HepG2 (cell line): ENCODE measurements around the gene POFUT1. TPM values are rescaled to one million over a fixed set of nuclear protein-coding genes. Genes with fewer than 3 reads are reported as not detected.

Experiments
- ATF7 ChIP-seq, 2 experiments: fragments of 450-650 bp in 1 of 2; sonication (generic) in 1 of 2; formaldehyde crosslinking in 1 of 2; IDR thresholded peaks; 2 replicates each; pipeline versions ENCODE4 v1.4.0 to v1.6.1; 2016 to 2020; ENCODE audit warnings: antibody characterized with exemption in 1 of 2, mild to moderate bottlenecking in 1 of 2, missing genetic modification reagents in 1 of 2
- EEA1 ChIP-seq: sonication (generic); formaldehyde crosslinking; IDR thresholded peaks from 2 replicates; pipeline ENCODE4 v1.5.1; 2020; ENCODE audit warnings: mild to moderate bottlenecking, missing genetic modification reagents, borderline replicate concordance
- FLYWCH1 ChIP-seq: sonication (generic); formaldehyde crosslinking; IDR thresholded peaks from 2 replicates; pipeline ENCODE4 v1.8.1; 2023; ENCODE audit warnings: mild to moderate bottlenecking, missing genetic modification reagents
- FOSL1 ChIP-seq: sonication (generic); formaldehyde crosslinking; IDR thresholded peaks from 2 replicates; pipeline ENCODE4 v1.9.0; 2021; ENCODE audit warnings: missing genetic modification reagents, borderline replicate concordance
- GATAD2A ChIP-seq: IDR thresholded peaks from 2 replicates; pipeline ENCODE4 v1.6.1; 2016
- GTF3A ChIP-seq: sonication (generic); formaldehyde crosslinking; conservative IDR thresholded peaks from 2 replicates; pipeline ENCODE4 v1.4.0; 2020; ENCODE audit warnings: mild to moderate bottlenecking, missing genetic modification reagents
- KAT7 ChIP-seq: IDR thresholded peaks from 2 replicates; pipeline ENCODE4 v1.6.1; 2018; ENCODE audit warnings: borderline replicate concordance, missing compliant biosample characterization
- KLF11 ChIP-seq: IDR thresholded peaks from 2 replicates; pipeline ENCODE4 v1.6.1; 2016; ENCODE audit warnings: missing compliant biosample characterization
- MXI1 ChIP-seq: IDR thresholded peaks from 3 replicates; pipeline ENCODE4 v1.6.1; 2012; ENCODE audit warnings: low read depth, low read length, inconsistent platforms, borderline replicate concordance
- PAWR ChIP-seq: sonication (generic); formaldehyde crosslinking; IDR thresholded peaks from 2 replicates; pipeline ENCODE4 v1.4.0; 2020; ENCODE audit warnings: missing genetic modification reagents, mild to moderate bottlenecking, borderline replicate concordance
- PITX1 ChIP-seq: sonication (generic); formaldehyde crosslinking; IDR thresholded peaks from 2 replicates; pipeline ENCODE4 v1.5.1; 2020; ENCODE audit warnings: mild to moderate bottlenecking, missing genetic modification reagents
- RAD51 ChIP-seq: fragments of 450-650 bp; IDR thresholded peaks from 2 replicates; pipeline ENCODE4 v1.6.1; 2016; ENCODE audit warnings: borderline replicate concordance
- SYNCRIP ChIP-seq: fragments of 200-400 bp; formaldehyde crosslinking; IDR thresholded peaks from 2 replicates; pipeline ENCODE4 v1.6.1; 2018; ENCODE audit warnings: mild to moderate bottlenecking, low read depth, low read length; ENCODE audit not compliant: insufficient read depth
- ZFP90 ChIP-seq: sonication (generic); formaldehyde crosslinking; IDR thresholded peaks from 2 replicates; pipeline ENCODE4 v1.8.0; 2022; ENCODE audit warnings: missing genetic modification reagents, mild to moderate bottlenecking, inconsistent platforms, borderline replicate concordance
- ZMYM4 ChIP-seq: sonication (generic); formaldehyde crosslinking; IDR thresholded peaks from 2 replicates; pipeline ENCODE4 v1.8.1; 2023; ENCODE audit warnings: mild to moderate bottlenecking, missing genetic modification reagents
- ZNF17 ChIP-seq: sonication (generic); formaldehyde crosslinking; IDR thresholded peaks from 2 replicates; pipeline ENCODE4 v1.5.0; 2020; ENCODE audit warnings: mild to moderate bottlenecking, missing genetic modification reagents
- ZNF234 ChIP-seq: sonication (generic); formaldehyde crosslinking; conservative IDR thresholded peaks from 2 replicates; pipeline ENCODE4 v1.5.1; 2020; ENCODE audit warnings: mild to moderate bottlenecking, missing genetic modification reagents
- ZNF280B ChIP-seq: sonication (generic); formaldehyde crosslinking; IDR thresholded peaks from 2 replicates; pipeline ENCODE4 v1.5.0; 2020; ENCODE audit warnings: missing genetic modification reagents, mild to moderate bottlenecking, borderline replicate concordance
- ZNF317 ChIP-seq: sonication (generic); formaldehyde crosslinking; IDR thresholded peaks from 2 replicates; pipeline ENCODE4 v1.5.0; 2020; ENCODE audit warnings: mild to moderate bottlenecking, missing genetic modification reagents
- ZNF614 ChIP-seq: IDR thresholded peaks from 2 replicates; pipeline ENCODE4 v1.6.1; 2018; ENCODE audit warnings: missing biosample characterization, missing genetic modification reagents, inconsistent platforms, borderline replicate concordance
- ZNF746 ChIP-seq: sonication (generic); formaldehyde crosslinking; IDR thresholded peaks from 2 replicates; pipeline ENCODE4 v1.8.0; 2022; ENCODE audit warnings: mild to moderate bottlenecking, missing genetic modification reagents
- ZNF773 ChIP-seq: sonication (generic); formaldehyde crosslinking; IDR thresholded peaks from 2 replicates; pipeline ENCODE4 v1.4.0; 2020; ENCODE audit warnings: missing genetic modification reagents, borderline replicate concordance
- polyA plus RNA-seq, 8 experiments: library from polyadenylated mRNA; depleted of rRNA in 3 of 8; stranded (reverse) in 7 of 8; unstranded in 1 of 8; fragments of >200 nt; fragmentation: Illumina TruSeq in 4 of 8; extraction: Trizol in 4 of 8; gene quantifications; 2 replicates each; pipeline versions ENCODE4 v1.2.1 to v1.2.3, GENCODE V29; 2011 to 2016; ENCODE audit warnings: low read depth in 4 of 8, missing spikeins in 1 of 8, mixed read lengths in 1 of 8; ENCODE audit not compliant: insufficient read depth in 1 of 8
- total RNA-seq, 5 experiments: library from RNA; depleted of rRNA; stranded (reverse); fragments of >200 nt; fragmentation: Illumina TruSeq; extraction: Trizol; gene quantifications; 2 replicates each; pipeline ENCODE4 v1.2.3, GENCODE V29; 2016; ENCODE audit warnings: low read depth in 1 of 5
- TF ChIP-seq, protein P1 (sequence below): sonication (generic); formaldehyde crosslinking; conservative IDR thresholded peaks from 2 replicates; pipeline ENCODE4 v1.8.0; 2022; ENCODE audit warnings: low read depth, missing genetic modification reagents
- TF ChIP-seq, protein P2 (sequence below): fragments of 450-650 bp; IDR thresholded peaks from 2 replicates; pipeline ENCODE4 v1.6.1; 2016
- TF ChIP-seq, protein P3 (sequence below): sonication (generic); formaldehyde crosslinking; IDR thresholded peaks from 2 replicates; pipeline ENCODE4 v1.8.1; 2023; ENCODE audit warnings: missing genetic modification reagents, mild to moderate bottlenecking, borderline replicate concordance

Gene POFUT1
- total and polyA plus RNA-seq, 2 of the 13 experiments (the other 11 are each of a cell fraction or from before 2014, with no cell fraction given): 35.5 to 58.3 TPM

DNA sequence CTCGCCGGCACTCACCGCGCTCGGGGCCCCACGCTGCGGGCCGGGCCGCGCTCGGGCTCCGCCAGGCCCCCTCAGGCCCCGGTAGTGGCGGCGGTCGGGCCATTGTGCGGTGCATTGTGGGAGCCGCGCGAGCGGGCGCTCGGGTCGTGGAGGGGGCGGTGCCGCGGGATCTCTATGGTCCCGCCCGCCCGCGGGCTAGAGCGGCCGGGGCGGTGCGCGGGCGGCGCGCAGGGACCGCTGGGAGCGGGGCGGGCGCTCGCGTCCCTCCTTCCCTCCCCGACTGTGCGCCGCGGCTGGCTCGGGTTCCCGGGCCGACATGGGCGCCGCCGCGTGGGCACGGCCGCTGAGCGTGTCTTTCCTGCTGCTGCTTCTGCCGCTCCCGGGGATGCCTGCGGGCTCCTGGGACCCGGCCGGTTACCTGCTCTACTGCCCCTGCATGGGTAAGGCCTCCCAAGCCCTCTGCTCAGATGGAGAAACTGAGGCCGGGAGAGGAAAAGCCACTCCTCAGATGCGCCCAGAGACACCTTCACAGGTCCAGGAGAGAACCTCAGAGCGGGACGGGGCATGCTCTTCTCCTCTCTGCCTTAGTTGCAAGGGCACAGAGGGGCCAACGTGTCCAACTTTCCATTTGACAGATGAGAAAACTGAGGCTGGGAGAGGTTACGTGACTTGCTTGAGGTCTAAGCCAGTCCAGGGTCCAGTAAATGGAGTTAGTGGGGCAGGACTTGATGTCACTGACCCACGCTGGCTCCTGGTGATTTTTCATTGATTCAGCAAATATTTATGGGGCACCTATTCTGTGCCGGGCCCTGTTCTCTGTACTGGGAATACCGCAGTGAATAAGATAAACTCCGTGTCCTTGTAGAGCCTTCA, at the start of gene POFUT1, which contains the start of gene PLAGL2 (continued):
- TF ChIP-seq ZNF773: peak; percentile 92
- TF ChIP-seq, protein P1, sequence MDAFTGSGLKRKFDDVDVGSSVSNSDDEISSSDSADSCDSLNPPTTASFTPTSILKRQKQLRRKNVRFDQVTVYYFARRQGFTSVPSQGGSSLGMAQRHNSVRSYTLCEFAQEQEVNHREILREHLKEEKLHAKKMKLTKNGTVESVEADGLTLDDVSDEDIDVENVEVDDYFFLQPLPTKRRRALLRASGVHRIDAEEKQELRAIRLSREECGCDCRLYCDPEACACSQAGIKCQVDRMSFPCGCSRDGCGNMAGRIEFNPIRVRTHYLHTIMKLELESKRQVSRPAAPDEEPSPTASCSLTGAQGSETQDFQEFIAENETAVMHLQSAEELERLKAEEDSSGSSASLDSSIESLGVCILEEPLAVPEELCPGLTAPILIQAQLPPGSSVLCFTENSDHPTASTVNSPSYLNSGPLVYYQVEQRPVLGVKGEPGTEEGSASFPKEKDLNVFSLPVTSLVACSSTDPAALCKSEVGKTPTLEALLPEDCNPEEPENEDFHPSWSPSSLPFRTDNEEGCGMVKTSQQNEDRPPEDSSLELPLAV (CRISPR knock-in tag): no peak
- TF ChIP-seq PAWR: no peak
- no peak; the same call in none of the 2 replicates for TF ChIP-seq EEA1 (CRISPR knock-in tag)
- peak; percentile 78; the same call in 1 of the 2 replicates for TF ChIP-seq ZNF280B
- no peak for TF ChIP-seq FOSL1
- no peak; the same call in 1 of the 2 replicates for TF ChIP-seq GATAD2A (CRISPR knock-in tag)
- no peak for TF ChIP-seq SYNCRIP
- TF ChIP-seq ZNF614 (CRISPR knock-in tag): peak; percentile 66; the same call in 1 of the 2 replicates
- TF ChIP-seq KLF11 (CRISPR knock-in tag): 0 out of 2 replicates have a peak, but pooled peaks have one; percentile 50
- TF ChIP-seq ZFP90: peak; percentile 84
- TF ChIP-seq GTF3A (CRISPR knock-in tag): no peak
- TF ChIP-seq ZNF17 (CRISPR knock-in tag): no peak
- no peak for TF ChIP-seq ZNF234 (CRISPR knock-in tag)
- peak; percentile 88 for TF ChIP-seq ZMYM4
- TF ChIP-seq, protein P2, sequence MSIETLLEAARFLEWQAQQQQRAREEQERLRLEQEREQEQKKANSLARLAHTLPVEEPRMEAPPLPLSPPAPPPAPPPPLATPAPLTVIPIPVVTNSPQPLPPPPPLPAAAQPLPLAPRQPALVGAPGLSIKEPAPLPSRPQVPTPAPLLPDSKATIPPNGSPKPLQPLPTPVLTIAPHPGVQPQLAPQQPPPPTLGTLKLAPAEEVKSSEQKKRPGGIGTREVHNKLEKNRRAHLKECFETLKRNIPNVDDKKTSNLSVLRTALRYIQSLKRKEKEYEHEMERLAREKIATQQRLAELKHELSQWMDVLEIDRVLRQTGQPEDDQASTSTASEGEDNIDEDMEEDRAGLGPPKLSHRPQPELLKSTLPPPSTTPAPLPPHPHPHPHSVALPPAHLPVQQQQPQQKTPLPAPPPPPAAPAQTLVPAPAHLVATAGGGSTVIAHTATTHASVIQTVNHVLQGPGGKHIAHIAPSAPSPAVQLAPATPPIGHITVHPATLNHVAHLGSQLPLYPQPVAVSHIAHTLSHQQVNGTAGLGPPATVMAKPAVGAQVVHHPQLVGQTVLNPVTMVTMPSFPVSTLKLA: no peak
- TF ChIP-seq KAT7 (CRISPR knock-in tag): peak; percentile 93; the same call in 1 of the 2 replicates
- no peak for TF ChIP-seq RAD51
- TF ChIP-seq MXI1: peak; percentile 92; the same call in 2 of the 3 replicates
- TF ChIP-seq, protein P3, sequence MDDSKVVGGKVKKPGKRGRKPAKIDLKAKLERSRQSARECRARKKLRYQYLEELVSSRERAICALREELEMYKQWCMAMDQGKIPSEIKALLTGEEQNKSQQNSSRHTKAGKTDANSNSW (CRISPR knock-in tag): no peak
- no peak for TF ChIP-seq ATF7 (IDR thresholded peaks at IDR 0.05)
- TF ChIP-seq ATF7 (CRISPR knock-in tag; IDR thresholded peaks at IDR 0.05): 0 out of 2 replicates have a peak, but pooled peaks have one; percentile 12
- no peak; the same call in 1 of the 2 replicates for TF ChIP-seq ZNF317 (CRISPR knock-in tag)
- TF ChIP-seq ZNF746 (CRISPR knock-in tag): peak; percentile 60; the same call in 1 of the 2 replicates
- peak; percentile 77 for TF ChIP-seq PITX1 (CRISPR knock-in tag)
- TF ChIP-seq FLYWCH1 (CRISPR knock-in tag): peak; percentile 5
